ENCODE results near the gene SOX4.

The SOX4 gene

DNA sequence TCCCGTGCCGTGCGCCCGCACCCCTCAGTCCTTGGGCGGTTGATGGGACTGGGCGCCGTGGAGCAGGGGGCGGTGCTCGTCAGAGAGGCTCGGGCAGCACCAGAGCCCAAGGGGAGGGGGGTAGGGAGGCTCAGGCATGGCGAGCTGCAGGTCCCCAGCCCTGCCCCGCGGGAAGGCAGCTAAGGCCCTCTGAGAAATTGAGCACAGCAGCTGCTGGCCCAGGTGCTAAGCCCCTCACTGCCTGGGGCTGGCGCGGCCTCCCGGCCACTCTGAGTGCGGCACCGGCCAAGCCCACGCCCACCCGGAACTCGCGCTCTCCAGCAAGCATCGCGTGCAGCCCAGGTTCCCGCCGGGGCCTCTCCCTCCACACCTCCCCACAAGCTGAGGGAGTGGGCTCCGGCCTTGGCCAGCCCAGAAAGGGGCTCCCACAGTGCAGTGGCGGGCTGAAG lies 16.4 kb downstream of the SOX4 start:
- no peaks in the 10 kb centered on the region for H3F3A ChIP-seq (ENCODE audit: control insufficient read depth, insufficient read depth)
- H3K36me3 ChIP-seq (ENCODE audit: control insufficient read depth, low read length), result no peaks in the 10 kb centered on the region

DNA sequence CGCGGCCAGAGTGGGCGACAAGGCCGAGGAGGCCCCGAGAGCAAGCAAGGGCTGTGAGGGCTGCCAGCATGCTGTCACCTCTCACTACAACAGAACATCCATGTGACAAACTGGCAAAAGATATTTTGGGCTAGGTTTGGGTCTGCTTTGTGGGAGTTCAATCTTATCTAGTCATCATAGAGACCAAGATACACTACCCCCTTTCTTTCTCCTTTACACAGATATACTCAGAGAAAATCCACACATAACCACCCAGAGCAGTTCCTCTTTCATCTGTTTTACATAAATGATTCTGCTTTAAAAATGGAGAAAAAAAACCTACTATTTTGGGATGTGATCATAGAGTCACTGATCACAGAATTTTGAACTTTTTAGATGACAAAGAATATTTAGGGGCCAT lies 16.8 kb downstream of the SOX4 start:
- Histone ChIP-seq H3K27me3 (ENCODE audit: control insufficient read depth, low read length) (no peaks in the 10 kb centered on the region), H3K4me3 (ENCODE audit: low read length) (peak overlapping the region; percentile 42), H3K79me2 (ENCODE audit: control insufficient read depth, low read length) (no peaks in the 10 kb centered on the region), H3K9me3 (ENCODE audit: control insufficient read depth, insufficient read depth, low read length) (no peaks in the 10 kb centered on the region), H3K9me2 (replicated peaks; ENCODE audit: control insufficient read depth, low read length) (no peaks in the 10 kb centered on the region), H3K27ac (ENCODE audit: low read depth, low read length) (peak overlapping the region; percentile 58), H4K20me1 (ENCODE audit: control insufficient read depth, insufficient read depth, low read depth, low read length) (no peaks in the 10 kb centered on the region), H3K4me1 (ENCODE audit: control insufficient read depth, low read length) (peaks cover 24% of the 10 kb centered on the region), H3K4me2 (ENCODE audit: low read length) (peak overlapping the region; percentile 52), H3F3A (ENCODE audit: control insufficient read depth, insufficient read depth) (no peaks in the 10 kb centered on the region), H3K36me3 (ENCODE audit: control insufficient read depth, low read length) (no peaks in the 10 kb centered on the region)
- TF ChIP-seq, protein P1, sequence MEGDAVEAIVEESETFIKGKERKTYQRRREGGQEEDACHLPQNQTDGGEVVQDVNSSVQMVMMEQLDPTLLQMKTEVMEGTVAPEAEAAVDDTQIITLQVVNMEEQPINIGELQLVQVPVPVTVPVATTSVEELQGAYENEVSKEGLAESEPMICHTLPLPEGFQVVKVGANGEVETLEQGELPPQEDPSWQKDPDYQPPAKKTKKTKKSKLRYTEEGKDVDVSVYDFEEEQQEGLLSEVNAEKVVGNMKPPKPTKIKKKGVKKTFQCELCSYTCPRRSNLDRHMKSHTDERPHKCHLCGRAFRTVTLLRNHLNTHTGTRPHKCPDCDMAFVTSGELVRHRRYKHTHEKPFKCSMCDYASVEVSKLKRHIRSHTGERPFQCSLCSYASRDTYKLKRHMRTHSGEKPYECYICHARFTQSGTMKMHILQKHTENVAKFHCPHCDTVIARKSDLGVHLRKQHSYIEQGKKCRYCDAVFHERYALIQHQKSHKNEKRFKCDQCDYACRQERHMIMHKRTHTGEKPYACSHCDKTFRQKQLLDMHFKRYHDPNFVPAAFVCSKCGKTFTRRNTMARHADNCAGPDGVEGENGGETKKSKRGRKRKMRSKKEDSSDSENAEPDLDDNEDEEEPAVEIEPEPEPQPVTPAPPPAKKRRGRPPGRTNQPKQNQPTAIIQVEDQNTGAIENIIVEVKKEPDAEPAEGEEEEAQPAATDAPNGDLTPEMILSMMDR (IDR thresholded peaks at IDR 0.05; ENCODE audit: low read depth, low read length, poor library complexity, severe bottlenecking), result no peak
- no peak for TF ChIP-seq EZH2phosphoT487 (IDR thresholded peaks at IDR 0.05; ENCODE audit: borderline replicate concordance, low read length)

More for the DNA sequence above, 16.4 kb downstream of the SOX4 start:
- no peaks in the 10 kb centered on the region for H3K9me3 ChIP-seq (ENCODE audit: control insufficient read depth, insufficient read depth, low read length)
- H3K79me2 ChIP-seq (ENCODE audit: control insufficient read depth, low read length), result no peaks in the 10 kb centered on the region
- H3K9me2 ChIP-seq (replicated peaks; ENCODE audit: control insufficient read depth, low read length), result no peaks in the 10 kb centered on the region
- H3K27ac ChIP-seq (ENCODE audit: low read depth, low read length), result peak overlapping the region; percentile 58
- no peaks in the 10 kb centered on the region for H3K27me3 ChIP-seq (ENCODE audit: control insufficient read depth, low read length)
- peak overlapping the region; percentile 42 for H3K4me3 ChIP-seq (ENCODE audit: low read length)
- TF ChIP-seq, protein P1 (IDR thresholded peaks at IDR 0.05; ENCODE audit: low read depth, low read length, poor library complexity, severe bottlenecking), result no peak
- no peak for TF ChIP-seq EZH2phosphoT487 (IDR thresholded peaks at IDR 0.05; ENCODE audit: borderline replicate concordance, low read length)
- H3K4me1 ChIP-seq (ENCODE audit: control insufficient read depth, low read length), result peaks cover 21% of the 10 kb centered on the region
- no peaks in the 10 kb centered on the region for H4K20me1 ChIP-seq (ENCODE audit: control insufficient read depth, insufficient read depth, low read depth, low read length)
- H3K4me2 ChIP-seq (ENCODE audit: low read length), result peak overlapping the region; percentile 52

DNA sequence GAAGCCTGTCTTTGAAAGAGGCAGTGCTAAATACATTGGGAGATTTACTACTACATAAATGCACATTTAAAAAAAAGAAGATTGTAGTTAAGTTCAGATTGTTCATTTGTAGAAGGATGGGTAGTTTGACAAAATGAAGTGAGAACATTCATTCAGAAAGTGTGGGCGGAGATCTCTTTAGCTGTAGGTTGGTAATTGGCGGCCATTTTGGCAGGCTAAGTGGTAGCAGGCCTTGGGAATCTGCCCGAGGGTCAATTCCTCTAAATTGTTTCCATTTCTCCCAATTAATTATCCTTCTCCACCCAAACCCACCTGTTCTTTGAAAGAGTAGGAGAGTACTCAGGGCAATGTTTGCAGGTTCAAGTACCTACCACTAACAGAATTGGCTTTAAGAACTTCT lies 17.9 kb downstream of the SOX4 start:
- Histone ChIP-seq H3F3A (ENCODE audit: control insufficient read depth, insufficient read depth) (no peaks in the 10 kb centered on the region), H3K9me2 (replicated peaks; ENCODE audit: control insufficient read depth, low read length) (no peaks in the 10 kb centered on the region), H3K79me2 (ENCODE audit: control insufficient read depth, low read length) (no peaks in the 10 kb centered on the region), H3K27me3 (ENCODE audit: control insufficient read depth, low read length) (no peaks in the 10 kb centered on the region; the same call in 1 of the 2 replicates), H3K27ac (ENCODE audit: low read depth, low read length) (no peak overlapping the region), H3K4me1 (ENCODE audit: control insufficient read depth, low read length) (peaks cover 28% of the 10 kb centered on the region), H3K4me2 (ENCODE audit: low read length) (no peak overlapping the region), H3K4me3 (ENCODE audit: low read length) (no peak overlapping the region), H3K9me3 (ENCODE audit: control insufficient read depth, insufficient read depth, low read length) (no peaks in the 10 kb centered on the region), H3K36me3 (ENCODE audit: control insufficient read depth, low read length) (no peaks in the 10 kb centered on the region), H4K20me1 (ENCODE audit: control insufficient read depth, insufficient read depth, low read depth, low read length) (no peaks in the 10 kb centered on the region)
- TF ChIP-seq, protein P1 (IDR thresholded peaks at IDR 0.05; ENCODE audit: low read depth, low read length, poor library complexity, severe bottlenecking), result no peak
- no peak for TF ChIP-seq EZH2phosphoT487 (IDR thresholded peaks at IDR 0.05; ENCODE audit: borderline replicate concordance, low read length)

Measured in DOHH2 (cell line).